ENCODE measurements around the gene MKI67.

DNA sequence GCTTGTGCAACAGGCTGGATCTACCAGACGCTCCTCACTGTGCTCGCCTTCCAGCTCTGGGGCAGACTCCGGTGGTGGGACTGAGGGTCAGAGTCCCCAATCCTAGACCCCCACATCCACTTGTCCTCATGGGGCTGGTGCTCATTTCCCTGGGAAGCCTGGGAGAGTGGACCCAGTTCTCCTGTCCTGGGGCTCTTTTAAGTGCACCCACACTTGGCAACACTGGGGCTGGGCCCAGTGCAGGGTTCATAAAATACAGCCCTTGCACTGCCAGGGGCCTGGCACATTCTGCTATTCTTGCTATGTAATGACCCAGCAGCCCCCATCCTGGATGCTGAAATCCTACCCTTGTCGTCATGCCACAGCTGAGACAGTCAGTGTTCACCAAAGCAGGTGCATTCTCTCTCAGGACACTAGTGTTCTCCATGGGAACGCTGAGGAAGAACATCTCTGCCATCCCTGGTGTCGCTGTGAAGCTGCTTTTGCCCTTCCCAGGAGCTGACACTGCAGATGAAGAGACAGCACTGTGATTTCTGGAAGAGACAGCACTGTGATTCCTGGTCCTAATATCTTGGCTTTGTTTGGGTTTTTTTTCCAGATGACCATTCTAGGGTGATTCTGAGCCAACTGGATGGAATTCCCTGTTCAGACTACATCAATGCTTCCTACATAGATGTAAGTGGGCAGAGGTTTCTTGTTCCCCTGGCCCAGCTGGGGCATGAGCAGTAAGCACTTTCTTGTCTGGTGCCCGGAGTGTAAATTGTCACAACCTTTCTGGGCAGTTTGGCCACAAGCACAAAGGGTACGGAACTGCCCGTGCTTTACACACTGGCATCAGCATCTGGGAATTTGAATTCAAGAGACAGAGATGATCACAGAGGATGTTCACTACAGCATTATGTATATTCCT, 65.6 kb downstream of the MKI67 start:
- TF ChIP-seq CTCF (conservative IDR thresholded peaks at IDR 0.05; ENCODE audit: low read depth, low read length) (no peak), NFE2L2 (IDR thresholded peaks at IDR 0.05; ENCODE audit: low read depth, low read length) (no peak), POLR2A (IDR thresholded peaks at IDR 0.05; ENCODE audit: low read depth, low read length) (no peak), USF2 (IDR thresholded peaks at IDR 0.05; ENCODE audit: low read depth, low read length) (no peak), MXI1 (IDR thresholded peaks at IDR 0.05; ENCODE audit: borderline replicate concordance, low read depth, low read length) (no peak), FOS (IDR thresholded peaks at IDR 0.05; ENCODE audit: low read depth, low read length) (no peak), RAD21 (IDR thresholded peaks at IDR 0.05; ENCODE audit: low read length) (no peak), RFX5 (IDR thresholded peaks at IDR 0.05; ENCODE audit: low read depth, low read length) (no peak), BHLHE40 (IDR thresholded peaks at IDR 0.05; ENCODE audit: low read depth, low read length) (no peak)
